Panc1 (cell line): ENCODE data around the gene ITGB3.
A peak's percentile ranks its signal among the peaks of the same experiment; 100 is the strongest.

Source experiments
- POLR2AphosphoS5 ChIP-seq: IDR thresholded peaks from 2 replicates; pipeline ENCODE4 v1.6.1; 2012; ENCODE audit warnings: mild to moderate bottlenecking, low read depth, low read length, moderate library complexity
- SIN3A ChIP-seq: IDR thresholded peaks from 2 replicates; pipeline ENCODE4 v1.6.1; 2012; ENCODE audit warnings: low read depth, mild to moderate bottlenecking, low read length, moderate library complexity, borderline replicate concordance; ENCODE audit not compliant: insufficient read depth
- TCF7L2 ChIP-seq: IDR thresholded peaks from 2 replicates; pipeline ENCODE4 v1.6.1; 2011; ENCODE audit warnings: mild to moderate bottlenecking, low read depth, low read length, inconsistent platforms
- TF ChIP-seq, protein P1 (sequence below): fragments of 450-650 bp; IDR thresholded peaks from 2 replicates; pipeline ENCODE4 v1.5.1; 2017; ENCODE audit warnings: mild to moderate bottlenecking
- TF ChIP-seq, protein P2 (sequence below), 2 experiments: IDR thresholded peaks; 2 replicates each; pipeline ENCODE4 v1.6.1; 2011 to 2012; ENCODE audit warnings: low read depth in 2 of 2, control low read depth in 1 of 2, low read length in 1 of 2, mild to moderate bottlenecking in 1 of 2, moderate library complexity in 1 of 2; ENCODE audit not compliant: insufficient read depth in 1 of 2

DNA sequence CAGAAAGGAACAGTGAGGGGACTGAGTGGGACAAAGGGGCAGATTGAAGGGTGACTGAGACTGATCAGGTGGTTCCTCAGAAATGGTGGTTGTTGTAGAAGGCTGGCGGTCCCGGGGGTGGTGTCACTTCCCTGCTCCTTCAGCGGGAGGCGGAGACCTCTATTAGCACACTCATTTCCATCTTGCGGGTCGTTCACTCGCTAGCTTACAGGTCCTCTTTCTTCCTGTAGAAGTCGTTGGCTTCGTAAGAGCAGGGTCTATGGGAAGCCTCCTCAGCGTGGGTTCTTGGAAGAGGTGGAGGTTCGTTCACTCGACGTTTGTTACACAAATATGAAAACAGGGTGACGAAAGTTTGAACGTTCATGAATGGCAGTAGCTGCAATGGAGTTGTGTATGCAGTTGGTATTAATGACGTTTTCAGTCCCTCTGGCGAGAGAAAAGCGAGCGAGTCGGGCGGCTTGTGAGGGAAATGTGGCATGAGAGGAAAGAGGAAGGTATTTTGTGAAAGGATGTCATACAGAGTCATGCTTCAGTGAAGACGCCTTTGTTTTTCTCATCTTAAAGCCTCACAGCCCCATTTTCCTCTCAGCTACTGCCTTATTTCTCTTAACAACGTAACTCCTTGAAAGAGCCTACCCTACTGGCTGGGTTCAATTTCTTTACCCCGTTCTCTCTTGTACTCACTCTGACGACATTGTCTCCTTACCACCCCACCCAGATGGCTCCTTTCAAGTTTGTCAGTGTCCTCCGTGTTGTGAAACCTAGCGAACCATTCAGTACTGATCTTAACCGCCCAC is 70.8 kb downstream of the ITGB3 start:
- TF ChIP-seq SIN3A (no peak), POLR2AphosphoS5 (peak; percentile 10; the same call in 1 of the 2 replicates), TCF7L2 (no peak)
- TF ChIP-seq, protein P1, sequence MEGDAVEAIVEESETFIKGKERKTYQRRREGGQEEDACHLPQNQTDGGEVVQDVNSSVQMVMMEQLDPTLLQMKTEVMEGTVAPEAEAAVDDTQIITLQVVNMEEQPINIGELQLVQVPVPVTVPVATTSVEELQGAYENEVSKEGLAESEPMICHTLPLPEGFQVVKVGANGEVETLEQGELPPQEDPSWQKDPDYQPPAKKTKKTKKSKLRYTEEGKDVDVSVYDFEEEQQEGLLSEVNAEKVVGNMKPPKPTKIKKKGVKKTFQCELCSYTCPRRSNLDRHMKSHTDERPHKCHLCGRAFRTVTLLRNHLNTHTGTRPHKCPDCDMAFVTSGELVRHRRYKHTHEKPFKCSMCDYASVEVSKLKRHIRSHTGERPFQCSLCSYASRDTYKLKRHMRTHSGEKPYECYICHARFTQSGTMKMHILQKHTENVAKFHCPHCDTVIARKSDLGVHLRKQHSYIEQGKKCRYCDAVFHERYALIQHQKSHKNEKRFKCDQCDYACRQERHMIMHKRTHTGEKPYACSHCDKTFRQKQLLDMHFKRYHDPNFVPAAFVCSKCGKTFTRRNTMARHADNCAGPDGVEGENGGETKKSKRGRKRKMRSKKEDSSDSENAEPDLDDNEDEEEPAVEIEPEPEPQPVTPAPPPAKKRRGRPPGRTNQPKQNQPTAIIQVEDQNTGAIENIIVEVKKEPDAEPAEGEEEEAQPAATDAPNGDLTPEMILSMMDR = no peak
- TF ChIP-seq, protein P2, sequence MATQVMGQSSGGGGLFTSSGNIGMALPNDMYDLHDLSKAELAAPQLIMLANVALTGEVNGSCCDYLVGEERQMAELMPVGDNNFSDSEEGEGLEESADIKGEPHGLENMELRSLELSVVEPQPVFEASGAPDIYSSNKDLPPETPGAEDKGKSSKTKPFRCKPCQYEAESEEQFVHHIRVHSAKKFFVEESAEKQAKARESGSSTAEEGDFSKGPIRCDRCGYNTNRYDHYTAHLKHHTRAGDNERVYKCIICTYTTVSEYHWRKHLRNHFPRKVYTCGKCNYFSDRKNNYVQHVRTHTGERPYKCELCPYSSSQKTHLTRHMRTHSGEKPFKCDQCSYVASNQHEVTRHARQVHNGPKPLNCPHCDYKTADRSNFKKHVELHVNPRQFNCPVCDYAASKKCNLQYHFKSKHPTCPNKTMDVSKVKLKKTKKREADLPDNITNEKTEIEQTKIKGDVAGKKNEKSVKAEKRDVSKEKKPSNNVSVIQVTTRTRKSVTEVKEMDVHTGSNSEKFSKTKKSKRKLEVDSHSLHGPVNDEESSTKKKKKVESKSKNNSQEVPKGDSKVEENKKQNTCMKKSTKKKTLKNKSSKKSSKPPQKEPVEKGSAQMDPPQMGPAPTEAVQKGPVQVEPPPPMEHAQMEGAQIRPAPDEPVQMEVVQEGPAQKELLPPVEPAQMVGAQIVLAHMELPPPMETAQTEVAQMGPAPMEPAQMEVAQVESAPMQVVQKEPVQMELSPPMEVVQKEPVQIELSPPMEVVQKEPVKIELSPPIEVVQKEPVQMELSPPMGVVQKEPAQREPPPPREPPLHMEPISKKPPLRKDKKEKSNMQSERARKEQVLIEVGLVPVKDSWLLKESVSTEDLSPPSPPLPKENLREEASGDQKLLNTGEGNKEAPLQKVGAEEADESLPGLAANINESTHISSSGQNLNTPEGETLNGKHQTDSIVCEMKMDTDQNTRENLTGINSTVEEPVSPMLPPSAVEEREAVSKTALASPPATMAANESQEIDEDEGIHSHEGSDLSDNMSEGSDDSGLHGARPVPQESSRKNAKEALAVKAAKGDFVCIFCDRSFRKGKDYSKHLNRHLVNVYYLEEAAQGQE (IDR thresholded peaks at IDR 0.05; ENCODE audit: insufficient read depth in 1 of 2, low read depth in 2 of 2, low read length in 1 of 2) = no peak
